ENCODE measurements around the gene CDC42BPB.

Gene CDC42BPB

GRCh38 chr14:103030741-103031565 is 26.4 kb downstream of the CDC42BPB start:
- no peaks in the 10 kb centered on the region for H3K9me2 ChIP-seq (replicated peaks; ENCODE audit: insufficient read depth, low read length)
- H3K27me3 ChIP-seq (ENCODE audit: low read length) = no peaks in the 10 kb centered on the region
- no peak for TF ChIP-seq EZH2phosphoT487 (conservative IDR thresholded peaks at IDR 0.05; ENCODE audit: low read length)
- H2AFZ ChIP-seq (ENCODE audit: low read depth, low read length, severe bottlenecking) = no peak overlapping the region
- no peak overlapping the region for H3K27ac ChIP-seq (ENCODE audit: low read depth, low read length)
- no peak overlapping the region for H3K9ac ChIP-seq (ENCODE audit: low read length)
- H3F3A ChIP-seq (ENCODE audit: insufficient read depth) = no peaks in the 10 kb centered on the region
- H4K20me1 ChIP-seq (ENCODE audit: low read depth, low read length) = no peaks in the 10 kb centered on the region
- no peak overlapping the region for H3K4me3 ChIP-seq (ENCODE audit: insufficient read depth, low read length, poor library complexity, severe bottlenecking)
- no peaks in the 10 kb centered on the region for H3K79me2 ChIP-seq (ENCODE audit: insufficient read depth, low read length)
- no peaks in the 10 kb centered on the region for H3K36me3 ChIP-seq (ENCODE audit: low read length)
- no peaks in the 10 kb centered on the region for H3K9me3 ChIP-seq (ENCODE audit: insufficient read depth, low read length)
- no peak overlapping the region for H3K4me2 ChIP-seq (ENCODE audit: low read depth, low read length, poor library complexity, severe bottlenecking)

GRCh38 chr14:103029936-103030335 is 27.4 kb downstream of the CDC42BPB start:
- no peaks in the 10 kb centered on the region for H4K20me1 ChIP-seq (ENCODE audit: low read depth, low read length)
- no peak overlapping the region for H2AFZ ChIP-seq (ENCODE audit: low read depth, low read length, severe bottlenecking)
- H3K9me3 ChIP-seq (ENCODE audit: insufficient read depth, low read length) = no peaks in the 10 kb centered on the region
- TF ChIP-seq CTCF (IDR thresholded peaks at IDR 0.05; ENCODE audit: insufficient read depth, low read length, poor library complexity, severe bottlenecking) (no peak), EZH2phosphoT487 (conservative IDR thresholded peaks at IDR 0.05; ENCODE audit: low read length) (no peak)
- H3K9me2 ChIP-seq (replicated peaks; ENCODE audit: insufficient read depth, low read length) = no peaks in the 10 kb centered on the region
- H3K27ac ChIP-seq (ENCODE audit: low read depth, low read length) = no peak overlapping the region
- no peak overlapping the region for H3K4me3 ChIP-seq (ENCODE audit: insufficient read depth, low read length, poor library complexity, severe bottlenecking)
- no peak overlapping the region for H3K9ac ChIP-seq (ENCODE audit: low read length)
- no peaks in the 10 kb centered on the region for H3F3A ChIP-seq (ENCODE audit: insufficient read depth)
- no peaks in the 10 kb centered on the region for H3K79me2 ChIP-seq (ENCODE audit: insufficient read depth, low read length)
- H3K36me3 ChIP-seq (ENCODE audit: low read length) = no peaks in the 10 kb centered on the region
- no peaks in the 10 kb centered on the region for H3K27me3 ChIP-seq (ENCODE audit: low read length)
- H3K4me2 ChIP-seq (ENCODE audit: low read depth, low read length, poor library complexity, severe bottlenecking) = no peak overlapping the region

GRCh38 chr14:103028772-103029171 is 28.6 kb downstream of the CDC42BPB start:
- Histone ChIP-seq H2AFZ (ENCODE audit: low read depth, low read length, severe bottlenecking) (no peak overlapping the region), H3K27ac (ENCODE audit: low read depth, low read length) (no peak overlapping the region), H3K79me2 (ENCODE audit: insufficient read depth, low read length) (no peaks in the 10 kb centered on the region), H3K4me2 (ENCODE audit: low read depth, low read length, poor library complexity, severe bottlenecking) (no peak overlapping the region), H3F3A (ENCODE audit: insufficient read depth) (no peaks in the 10 kb centered on the region), H3K9ac (ENCODE audit: low read length) (no peak overlapping the region), H3K4me3 (ENCODE audit: insufficient read depth, low read length, poor library complexity, severe bottlenecking) (no peak overlapping the region), H4K20me1 (ENCODE audit: low read depth, low read length) (no peaks in the 10 kb centered on the region), H3K27me3 (ENCODE audit: low read length) (no peaks in the 10 kb centered on the region), H3K9me3 (ENCODE audit: insufficient read depth, low read length) (no peaks in the 10 kb centered on the region), H3K36me3 (ENCODE audit: low read length) (no peaks in the 10 kb centered on the region), H3K9me2 (replicated peaks; ENCODE audit: insufficient read depth, low read length) (no peaks in the 10 kb centered on the region)
- no peak for TF ChIP-seq CTCF (IDR thresholded peaks at IDR 0.05; ENCODE audit: insufficient read depth, low read length, poor library complexity, severe bottlenecking)

GRCh38 chr14:103028161-103028767 is 29.1 kb downstream of the CDC42BPB start:
- H3K9me3 ChIP-seq (ENCODE audit: insufficient read depth, low read length) = no peaks in the 10 kb centered on the region
- no peak overlapping the region for H3K4me3 ChIP-seq (ENCODE audit: insufficient read depth, low read length, poor library complexity, severe bottlenecking)
- H3F3A ChIP-seq (ENCODE audit: insufficient read depth) = no peaks in the 10 kb centered on the region
- no peak overlapping the region for H2AFZ ChIP-seq (ENCODE audit: low read depth, low read length, severe bottlenecking)
- H3K27me3 ChIP-seq (ENCODE audit: low read length) = no peaks in the 10 kb centered on the region
- H3K36me3 ChIP-seq (ENCODE audit: low read length) = no peaks in the 10 kb centered on the region
- H3K4me2 ChIP-seq (ENCODE audit: low read depth, low read length, poor library complexity, severe bottlenecking) = no peak overlapping the region
- no peaks in the 10 kb centered on the region for H3K9me2 ChIP-seq (replicated peaks; ENCODE audit: insufficient read depth, low read length)
- no peak overlapping the region for H3K9ac ChIP-seq (ENCODE audit: low read length)
- TF ChIP-seq EZH2phosphoT487 (conservative IDR thresholded peaks at IDR 0.05; ENCODE audit: low read length) (no peak), CTCF (IDR thresholded peaks at IDR 0.05; ENCODE audit: insufficient read depth, low read length, poor library complexity, severe bottlenecking) (no peak)
- no peaks in the 10 kb centered on the region for H3K79me2 ChIP-seq (ENCODE audit: insufficient read depth, low read length)
- no peak overlapping the region for H3K27ac ChIP-seq (ENCODE audit: low read depth, low read length)
- H4K20me1 ChIP-seq (ENCODE audit: low read depth, low read length) = no peaks in the 10 kb centered on the region

All from SU-DHL-6 (cell line).